NCI-H446 (cell line): ENCODE measurements around the gene KAZN.

ENCODE experiments used
- DNase-seq, 2 experiments: peaks; one replicate each; lab custom pipeline; 2025; lab: John Stamatoyannopoulos, UW

The KAZN gene

GRCh38 chr1:15160626-15161025 lies 562.1 kb downstream of the KAZN start:
- DNase-seq, result no peak

GRCh38 chr1:15167386-15167785 lies 568.9 kb downstream of the KAZN start:
- DNase-seq, result no peak
